GM19452 (cell line): Measurements from ENCODE around the gene ALS2.
"Not testable (repeated sequence)": the region's sequence is repeated elsewhere in the genome, so short reads cannot be mapped to it uniquely, and the experiment has no call there.

Experiments
- ATAC-seq: cut with Tn5 transposase; IDR thresholded peaks from one replicate; pipeline ENCODE4 v1.9.1; 2021; ENCODE audit not compliant: unreplicated experiment

Gene ALS2

DNA sequence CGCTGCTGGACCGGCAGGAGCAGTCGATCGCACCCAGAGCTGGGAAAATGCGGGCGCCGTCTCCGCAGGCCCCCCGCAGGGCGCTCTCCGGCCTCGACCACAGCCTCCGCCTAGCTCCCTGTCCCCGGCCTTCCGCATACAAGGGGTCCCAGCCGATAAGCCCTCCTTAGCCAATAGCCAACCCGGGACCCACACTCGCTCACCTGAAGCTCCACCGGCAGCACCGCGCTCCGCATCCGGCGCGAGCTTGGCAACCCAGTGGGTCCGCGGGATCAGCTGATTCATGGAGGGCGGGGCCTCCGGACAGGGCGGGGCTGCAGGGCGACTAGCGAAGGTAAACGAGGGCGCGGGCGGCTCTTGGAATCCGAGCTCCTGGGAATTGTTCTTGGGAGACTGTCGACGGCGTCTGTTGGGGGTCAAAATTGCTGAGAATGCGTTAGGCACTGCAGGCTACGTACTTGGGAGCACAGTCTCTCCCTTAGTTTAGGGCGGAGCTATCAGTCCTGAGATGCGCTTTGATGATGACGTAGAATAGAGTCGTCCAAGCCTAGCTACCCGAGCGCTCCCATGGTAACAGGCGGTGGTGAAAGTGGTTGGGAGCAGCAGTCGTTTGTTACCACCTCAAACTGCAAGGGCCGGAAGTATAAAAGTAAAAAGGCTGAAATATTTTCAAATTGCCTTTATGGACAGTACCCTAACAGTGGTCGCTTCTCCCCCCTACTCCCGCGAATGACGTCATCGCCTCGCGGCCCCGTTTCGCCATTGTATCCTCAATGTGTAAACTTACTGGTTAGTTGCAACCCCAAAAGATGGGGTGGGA lies at the start of gene ALS2:
Gene ALS2 (minus strand): TSS at position 260 of the 820 bp plus-strand sequence. CDS start 12,048 bp downstream, outside the sequence.
- peak; percentile 98 for ATAC-seq

DNA sequence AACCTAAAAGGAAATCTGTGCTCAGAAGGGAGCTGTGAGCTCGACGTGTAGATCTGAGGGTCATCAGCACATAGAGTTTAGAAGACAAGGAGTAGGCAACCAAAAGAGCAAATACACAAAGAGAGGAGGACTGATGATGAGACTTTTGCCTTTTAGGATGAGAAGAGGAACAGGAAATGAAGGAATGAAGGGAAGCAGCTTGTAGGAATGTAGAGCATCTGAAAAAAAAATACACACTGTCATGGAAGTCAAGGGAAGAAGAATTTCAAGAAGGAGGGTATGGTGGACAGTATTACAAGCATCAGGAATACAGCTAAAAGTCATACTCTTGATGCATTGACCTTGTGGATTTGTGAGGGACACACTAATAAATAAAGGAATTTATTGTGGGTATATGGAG lies 47.5 kb upstream of the ALS2 start:
- ATAC-seq, result no peak

DNA sequence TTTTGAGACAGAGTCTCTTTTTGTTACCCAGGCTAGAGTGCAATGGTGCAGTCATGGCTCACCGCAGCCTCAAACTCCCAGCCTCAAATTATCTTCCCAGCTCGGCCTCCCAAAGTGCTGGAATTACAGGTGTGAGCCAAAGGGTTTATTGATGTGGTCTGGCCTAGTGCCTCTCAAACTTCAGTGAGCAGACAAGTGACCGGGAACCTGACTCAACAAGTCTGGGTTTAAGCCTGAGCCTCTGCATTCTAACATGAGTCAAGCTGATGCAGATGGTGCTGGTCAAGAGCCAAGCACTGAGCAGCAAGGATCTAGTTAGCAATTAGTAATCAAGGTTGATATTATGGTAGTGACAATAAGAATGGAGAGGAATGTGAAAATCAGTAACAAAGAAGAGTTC lies 46.9 kb upstream of the ALS2 start:
- ATAC-seq, result no peak

DNA sequence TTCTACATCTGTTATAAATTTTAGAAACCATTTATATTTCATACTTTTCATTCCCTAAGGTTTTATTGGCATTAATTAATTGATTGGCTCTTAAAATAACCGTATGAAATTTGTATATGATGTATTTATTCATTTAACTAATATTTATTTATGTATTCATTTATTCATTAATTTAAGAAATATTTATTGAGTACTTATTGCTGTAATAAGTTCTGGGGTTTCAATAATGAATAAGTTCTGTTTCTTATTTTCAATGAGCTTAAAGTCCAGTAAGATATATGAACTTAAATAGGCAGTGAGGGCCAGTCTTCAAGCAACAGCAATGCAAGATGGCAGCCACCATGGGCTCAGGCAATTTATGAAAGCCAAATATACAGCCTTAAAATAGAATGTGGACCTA lies 43.5 kb upstream of the ALS2 start:
- ATAC-seq, result no peak

DNA sequence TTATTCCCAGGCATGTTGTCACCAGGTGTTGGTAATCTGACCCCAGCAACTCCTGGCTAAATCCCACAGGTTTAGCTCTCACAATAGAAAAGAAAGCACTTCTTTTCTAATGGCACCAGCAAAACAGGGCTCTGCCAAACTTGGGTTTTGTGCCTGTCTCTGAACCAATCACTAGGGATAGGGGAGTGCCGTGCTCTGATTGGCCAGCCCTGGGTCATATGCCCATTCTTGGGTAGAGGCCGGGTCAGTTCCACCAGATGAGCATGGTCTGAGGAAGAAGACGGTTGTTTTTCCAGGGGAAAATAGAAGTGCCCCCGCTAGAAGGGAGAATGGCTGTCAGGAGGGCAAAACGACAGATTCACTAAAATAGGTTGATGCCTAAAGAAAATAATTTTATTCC lies 40.3 kb upstream of the ALS2 start:
- no peak for ATAC-seq

- no peak for ATAC-seq
These were observed 39.8 kb upstream of the ALS2 start for GRCh38 chr2:201820383-201821007.

- no peak for ATAC-seq
These were observed 36.2 kb upstream of the ALS2 start for GRCh38 chr2:201816657-201817575.

DNA sequence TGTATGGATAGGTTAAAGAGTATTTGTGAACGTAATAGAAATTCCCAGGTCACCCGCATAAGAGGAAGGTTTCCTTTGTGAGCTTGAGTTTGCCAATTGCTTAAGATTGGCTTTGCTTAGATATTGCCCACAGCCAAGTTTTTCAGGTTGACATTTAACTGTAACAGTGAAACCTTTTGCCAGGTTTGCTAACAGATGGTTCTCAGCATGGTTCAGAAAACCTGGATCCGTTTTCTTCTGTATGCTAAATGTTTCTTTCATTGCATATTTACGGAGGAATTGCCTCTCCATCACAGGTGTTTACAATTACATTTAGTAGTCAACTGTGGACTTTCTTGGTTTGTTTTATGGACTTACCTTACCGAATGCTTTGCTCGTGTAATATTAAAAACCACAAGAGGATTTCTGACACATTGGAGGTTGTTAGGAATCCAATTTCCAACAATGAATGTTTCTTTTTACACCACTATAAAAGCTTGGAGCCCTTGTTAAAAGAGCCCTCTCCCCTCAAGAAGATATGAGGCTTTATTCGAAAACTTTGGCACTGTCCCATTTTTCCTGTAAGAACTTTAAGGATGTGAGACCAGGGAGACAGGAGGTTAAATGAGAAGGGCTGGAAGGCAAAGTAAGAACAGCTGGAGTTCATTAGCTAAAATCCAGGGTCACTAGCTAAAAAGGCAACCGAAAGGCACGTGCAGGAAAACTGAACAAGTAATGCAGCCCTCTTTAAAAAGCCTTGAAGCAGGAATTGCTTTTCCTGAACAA lies 33.4 kb upstream of the ALS2 start:
- no peak for ATAC-seq

GRCh38 chr2:201810604-201811003 lies 29.9 kb upstream of the ALS2 start:
- ATAC-seq, result not testable (repeated sequence)

DNA sequence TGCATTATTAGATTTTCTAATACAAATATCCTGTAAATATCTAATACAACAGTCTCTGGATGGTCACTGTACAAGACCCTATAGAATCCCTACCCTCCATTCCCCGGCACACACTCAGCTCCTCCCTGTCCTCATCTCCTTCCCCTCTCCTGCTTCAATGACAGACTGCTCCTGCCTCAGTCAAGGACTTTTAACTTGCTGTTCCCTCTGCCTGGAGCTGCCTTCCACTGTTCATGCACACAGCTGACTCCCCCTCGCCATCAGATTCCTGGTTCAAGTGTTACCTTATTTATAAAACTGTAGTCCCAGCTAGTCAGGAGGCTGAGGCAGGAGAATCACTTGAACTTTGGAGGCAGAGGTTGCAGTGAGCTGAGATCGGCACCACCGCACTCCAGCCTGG lies 28.9 kb upstream of the ALS2 start:
- ATAC-seq, result no peak

DNA sequence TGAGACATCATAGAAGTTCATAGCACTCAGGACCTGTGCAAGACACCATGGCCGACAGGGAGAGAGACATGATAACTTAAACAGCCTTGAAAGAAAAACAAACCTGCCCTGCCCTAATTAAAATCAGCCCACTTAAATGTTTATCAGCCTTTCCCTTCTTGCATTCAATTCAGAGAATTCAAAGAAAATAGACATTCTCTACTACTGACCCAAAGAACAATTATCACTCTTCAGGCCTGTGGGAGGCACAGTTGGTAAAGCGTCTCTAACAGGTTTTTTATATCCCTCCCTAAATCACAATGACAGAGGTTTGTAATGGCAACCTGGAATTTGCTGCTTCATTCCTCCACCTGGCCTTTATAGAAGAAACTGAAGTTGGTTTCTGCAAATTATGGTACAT lies 27.3 kb upstream of the ALS2 start:
- ATAC-seq, result no peak

DNA sequence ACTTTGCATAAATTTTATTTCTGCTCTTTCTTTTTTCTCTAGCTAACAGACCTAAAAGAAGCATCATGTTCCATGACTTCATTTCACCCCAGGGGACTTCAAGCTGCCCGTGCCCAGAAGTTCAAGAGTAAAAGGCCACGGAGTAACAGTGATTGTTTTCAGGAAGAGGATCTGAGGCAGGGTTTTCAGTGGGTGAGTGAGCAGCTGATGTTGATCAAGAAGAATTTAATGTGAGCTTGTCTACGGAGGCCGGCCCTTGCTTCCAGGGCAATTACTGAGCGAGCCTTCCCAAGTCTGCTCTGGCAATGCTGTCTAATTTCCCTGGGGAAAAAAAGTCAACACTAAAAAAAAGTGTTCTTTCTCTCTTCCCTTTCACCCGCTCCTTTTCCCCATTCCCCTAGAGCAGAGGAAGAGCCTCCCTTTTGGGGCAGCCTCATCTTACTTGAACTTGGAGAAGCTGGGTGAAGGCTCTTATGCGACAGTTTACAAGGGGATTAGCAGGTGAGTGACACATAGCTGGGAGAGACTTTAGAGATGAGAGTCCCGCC lies 26.8 kb upstream of the ALS2 start:
- ATAC-seq, result no peak

DNA sequence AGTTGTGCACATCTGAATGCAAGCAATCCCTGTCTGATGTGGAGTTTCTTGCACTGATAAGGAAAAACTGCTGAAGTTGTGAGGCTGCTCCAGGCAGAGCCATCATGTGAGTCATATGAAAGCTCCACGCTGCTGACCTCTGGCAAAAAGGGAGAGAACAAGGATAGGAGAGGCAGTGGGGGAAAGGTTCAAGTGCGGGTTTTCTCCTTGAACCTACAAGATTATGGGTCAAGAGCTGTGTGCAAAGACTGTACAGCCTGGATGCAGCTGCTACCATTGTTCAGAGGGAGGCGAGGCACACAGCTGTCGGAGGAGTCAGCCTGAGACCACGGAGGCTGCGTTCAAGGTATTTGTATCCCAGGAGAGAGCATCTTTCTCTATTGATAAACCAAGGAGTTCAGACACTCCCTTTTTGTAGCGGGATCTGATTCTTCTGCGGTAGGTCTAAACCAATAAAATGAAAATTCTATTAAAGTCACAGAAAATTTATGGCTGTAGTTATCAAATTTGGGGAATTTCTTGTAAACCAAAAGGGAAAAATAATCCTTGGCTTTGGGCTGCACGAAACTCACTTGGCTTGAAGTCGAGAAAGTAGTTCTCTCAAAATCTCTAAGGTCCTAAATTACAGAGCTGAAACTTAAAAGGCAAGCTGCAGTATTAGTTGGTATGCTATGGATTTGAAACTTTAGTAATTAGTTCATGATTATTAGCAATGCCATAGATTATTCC lies 25.9 kb upstream of the ALS2 start, which contains the start of gene CDK15:
Gene CDK15 (plus strand): TSS at position 96 of the 729 bp plus-strand sequence. CDS start 128 bp downstream, at position 224.
- ATAC-seq, result no peak

DNA sequence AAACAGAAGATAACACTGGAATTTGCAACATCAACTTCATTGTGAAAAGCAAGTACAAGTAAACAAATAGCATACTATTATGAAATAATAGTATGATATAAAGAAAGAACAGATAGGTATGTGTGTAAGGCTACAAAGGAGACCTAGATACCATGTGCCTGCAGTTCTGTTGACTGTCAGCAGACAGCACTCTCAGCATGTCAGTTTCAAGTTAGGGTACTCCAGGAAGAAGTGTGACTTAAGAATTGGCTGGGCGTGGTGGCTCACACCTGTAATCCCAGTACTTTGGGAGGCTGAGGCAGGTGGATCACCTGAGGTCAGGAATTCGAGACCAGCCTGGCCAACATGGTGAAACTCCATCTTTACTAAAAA lies 18.2 kb upstream of the ALS2 start:
- ATAC-seq, result not testable (repeated sequence)

DNA sequence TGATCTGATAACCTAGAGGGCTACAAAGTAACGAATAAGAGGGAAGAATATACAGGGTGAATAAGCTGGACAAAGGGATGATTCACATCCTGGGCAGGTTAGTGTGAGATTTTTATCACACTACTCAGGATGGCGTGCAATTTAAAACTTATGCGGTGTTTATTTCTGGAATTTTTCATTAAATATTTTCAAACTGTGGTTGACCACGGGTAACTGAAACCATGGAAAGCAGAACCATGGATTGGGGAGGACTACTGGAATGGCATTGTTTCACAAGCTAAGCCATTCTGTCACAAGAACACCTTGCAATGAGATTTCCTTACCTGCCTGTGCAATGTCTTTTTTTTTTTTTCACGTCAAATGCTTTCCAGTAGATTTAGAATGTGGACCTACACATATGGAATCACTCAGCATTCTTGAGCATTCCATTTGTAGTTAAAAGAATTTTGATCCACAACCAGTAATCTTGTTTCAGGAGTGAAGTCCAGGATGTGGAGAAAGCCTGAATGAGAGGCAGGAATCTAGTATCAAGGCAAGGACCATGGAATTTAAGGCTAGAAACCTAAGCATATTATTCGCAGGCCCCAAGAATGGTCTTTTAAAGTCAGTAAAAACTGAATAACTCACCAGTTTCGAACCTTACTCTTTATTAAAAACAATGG lies 17.6 kb upstream of the ALS2 start:
- ATAC-seq, result no peak

DNA sequence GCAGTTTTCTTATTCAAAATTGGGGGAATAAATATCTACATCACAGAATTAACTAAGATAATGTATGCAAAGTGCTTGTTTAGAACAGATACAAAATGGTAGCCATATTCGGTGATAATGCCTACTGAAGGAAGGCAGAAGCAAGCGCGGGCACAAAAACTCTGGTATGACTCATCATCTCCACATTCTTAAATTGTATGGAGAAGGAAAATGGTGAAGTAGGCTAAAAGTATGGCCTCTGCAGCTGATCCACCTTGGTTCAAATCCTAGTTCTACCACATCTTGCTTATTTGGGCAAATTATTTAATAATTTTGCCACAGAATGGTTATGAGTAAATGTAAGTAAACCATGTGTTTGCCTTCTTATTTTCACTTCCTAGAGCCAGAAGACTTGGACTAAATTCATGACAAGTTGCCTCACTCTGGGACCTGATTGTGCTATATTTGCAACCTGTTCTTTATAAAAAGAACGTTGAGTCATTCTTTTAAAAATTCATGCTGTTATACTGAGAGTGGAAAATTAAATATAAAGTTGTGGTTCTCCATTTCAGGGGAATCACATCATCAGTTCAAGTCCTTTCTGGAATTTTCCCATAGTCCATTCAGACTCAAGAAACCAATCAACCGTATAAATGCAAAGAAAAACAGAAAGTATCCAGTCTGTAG lies 16.6 kb upstream of the ALS2 start:
- no peak for ATAC-seq

- no peak for ATAC-seq
These were observed 15.7 kb upstream of the ALS2 start for GRCh38 chr2:201796478-201796865.

DNA sequence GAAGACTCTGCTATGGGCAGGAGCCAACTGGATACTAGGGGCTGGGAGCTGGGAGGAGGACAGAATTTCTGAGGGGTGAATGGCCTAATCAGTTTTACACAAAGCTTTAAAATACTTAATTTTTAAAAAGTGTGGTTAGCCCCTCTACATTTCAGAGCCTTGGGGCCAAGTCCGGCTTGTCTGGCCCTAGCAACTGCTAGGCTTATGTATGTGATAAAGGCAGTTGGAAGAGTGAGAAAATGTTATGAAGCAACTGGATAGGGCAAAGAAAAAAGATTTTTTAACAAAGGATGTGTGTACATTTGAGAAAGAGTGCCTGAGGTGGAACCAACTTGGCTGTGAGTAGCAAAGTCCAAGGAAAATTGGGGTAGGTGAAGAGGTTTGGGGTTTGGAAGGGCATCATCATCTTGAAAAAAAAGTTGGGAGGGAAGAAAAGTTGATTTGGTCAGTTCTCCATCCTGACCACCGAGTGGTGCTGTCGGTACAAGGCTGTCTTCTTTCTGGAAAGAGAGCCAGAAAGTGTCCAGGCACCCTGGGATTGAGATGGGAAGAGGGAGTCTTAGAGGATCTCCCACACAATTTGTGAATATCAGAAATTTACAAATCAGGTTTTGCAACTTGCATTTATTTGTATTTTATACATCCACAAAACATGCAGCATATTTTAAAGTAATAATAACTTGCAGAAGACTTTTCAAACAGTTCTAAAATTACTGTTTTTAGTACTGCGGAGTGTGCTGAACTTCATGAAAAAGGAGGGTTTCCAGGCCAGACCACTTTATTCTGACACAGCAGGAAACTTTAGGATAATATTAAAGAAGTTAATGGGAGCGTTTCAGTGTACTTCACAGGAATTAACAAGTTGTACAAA lies 15.1 kb upstream of the ALS2 start:
- no peak for ATAC-seq
